GM12892 (cell line): ENCODE results near the gene TMEM205.

Source experiments
- POLR2A ChIP-seq: IDR thresholded peaks from 2 replicates; pipeline ENCODE4 v1.6.1; 2011; ENCODE audit warnings: low read depth, low read length, control low read depth
- POLR2AphosphoS5 ChIP-seq: IDR thresholded peaks from 2 replicates; pipeline ENCODE4 v1.6.1; 2011; ENCODE audit warnings: low read depth, low read length, control low read depth

- TF ChIP-seq POLR2AphosphoS5 (no peak), POLR2A (no peak)
These were observed 38.7 kb upstream of the TMEM205 start for GRCh38 chr19:11384778-11385129.
